NCI-H1694 treated with DMSO at 0.1 percent for 48 hours (cell line): Measurements from ENCODE around the gene OSBPL5.
A peak's percentile ranks its signal among the peaks of the same experiment; 100 is the strongest.
"Not testable (repeated sequence)": the region's sequence is repeated elsewhere in the genome, so short reads cannot be mapped to it uniquely, and the experiment has no call there.

ENCODE experiments used
- DNase-seq: peaks from one replicate; lab custom pipeline; 2025; lab: John Stamatoyannopoulos, UW

OSBPL5 gene

DNA sequence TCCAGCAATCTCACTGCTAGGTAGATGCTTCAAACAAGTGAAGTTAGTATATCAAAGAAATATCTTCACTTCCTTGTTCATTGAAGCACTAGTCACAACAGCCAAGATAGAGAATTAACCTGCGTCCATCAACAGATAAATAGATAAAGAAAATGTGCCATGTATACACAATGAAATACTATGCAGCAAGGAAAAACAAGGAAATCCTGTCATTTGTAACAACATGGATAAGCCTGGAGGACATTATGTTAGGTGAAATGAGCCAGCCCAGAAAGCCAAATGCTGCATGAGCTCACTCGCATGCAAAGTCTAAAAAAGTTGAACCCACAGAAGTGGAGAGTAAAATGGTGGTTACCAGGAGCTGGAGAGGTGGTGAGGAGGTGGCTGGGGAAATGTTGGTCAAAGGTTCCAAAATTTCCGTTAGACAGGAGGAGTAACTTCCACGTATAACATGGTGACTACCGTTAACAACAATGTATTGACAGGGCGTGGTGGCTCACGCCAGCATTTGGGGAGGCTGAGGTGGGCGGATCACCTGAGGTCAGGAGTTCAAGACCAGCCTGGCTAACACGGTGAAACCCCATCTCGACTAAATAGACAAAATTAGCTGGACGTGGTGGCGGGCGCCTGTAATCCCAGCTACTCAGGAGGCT is 84.3 kb downstream of the OSBPL5 start:
- DNase-seq: no peak

- no peak for DNase-seq
These were observed 85.0 kb downstream of the OSBPL5 start for GRCh38 chr11:3080104-3080503.

- no peak for DNase-seq
These were observed 87.2 kb downstream of the OSBPL5 start for GRCh38 chr11:3077846-3078440.

GRCh38 chr11:3077189-3077836 is 87.8 kb downstream of the OSBPL5 start:
- DNase-seq: no peak

- DNase-seq: no peak
These were observed 90.1 kb downstream of the OSBPL5 start for GRCh38 chr11:3074912-3075589.

- no peak for DNase-seq
These were observed 92.1 kb downstream of the OSBPL5 start for GRCh38 chr11:3073029-3073435.

GRCh38 chr11:3069425-3069824 is 95.7 kb downstream of the OSBPL5 start:
- no peak for DNase-seq

- not testable (repeated sequence) for DNase-seq
These were observed 98.8 kb downstream of the OSBPL5 start for GRCh38 chr11:3066308-3066707.

DNA sequence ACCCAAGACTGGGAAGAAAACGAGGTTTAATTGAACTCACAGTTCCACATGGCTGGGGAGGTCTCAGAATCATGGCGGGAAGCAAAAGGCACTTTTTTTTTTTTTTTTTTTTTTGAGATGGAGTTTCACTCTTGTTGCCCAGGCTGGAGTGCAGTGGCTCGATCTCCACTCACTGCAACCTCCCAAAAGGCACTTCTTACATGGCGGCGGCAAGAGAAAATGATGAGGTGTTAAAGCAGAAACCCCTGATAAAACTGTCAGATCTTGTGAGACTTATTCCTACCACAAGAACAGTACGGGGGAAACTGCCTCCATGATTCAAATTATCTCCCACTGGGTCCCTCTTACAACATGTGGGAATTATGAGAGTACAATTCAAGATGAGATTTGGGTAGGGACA is 100.4 kb downstream of the OSBPL5 start:
- DNase-seq: not testable (repeated sequence)

- not testable (repeated sequence) for DNase-seq
These were observed 101.2 kb downstream of the OSBPL5 start for GRCh38 chr11:3063876-3064275.

DNA sequence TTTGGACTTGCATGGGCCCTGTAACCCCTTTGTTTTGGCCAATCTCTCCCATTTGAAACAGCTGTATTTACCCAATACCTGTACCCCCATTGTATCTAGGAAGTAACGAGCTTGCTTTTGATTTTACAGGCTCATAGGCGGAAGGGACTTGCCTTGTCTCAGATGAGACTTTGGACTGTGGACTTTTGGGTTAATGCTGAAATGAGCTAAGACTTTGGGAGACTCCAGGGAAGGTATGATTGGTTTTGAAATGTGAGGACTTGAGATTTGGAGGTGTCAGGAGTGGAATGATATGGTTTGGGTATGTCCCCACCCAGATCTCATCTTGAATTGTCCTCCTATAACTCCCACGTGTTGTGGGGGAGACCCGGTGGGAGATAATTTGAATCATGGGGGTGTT is 101.7 kb downstream of the OSBPL5 start:
- DNase-seq: not testable (repeated sequence)

DNA sequence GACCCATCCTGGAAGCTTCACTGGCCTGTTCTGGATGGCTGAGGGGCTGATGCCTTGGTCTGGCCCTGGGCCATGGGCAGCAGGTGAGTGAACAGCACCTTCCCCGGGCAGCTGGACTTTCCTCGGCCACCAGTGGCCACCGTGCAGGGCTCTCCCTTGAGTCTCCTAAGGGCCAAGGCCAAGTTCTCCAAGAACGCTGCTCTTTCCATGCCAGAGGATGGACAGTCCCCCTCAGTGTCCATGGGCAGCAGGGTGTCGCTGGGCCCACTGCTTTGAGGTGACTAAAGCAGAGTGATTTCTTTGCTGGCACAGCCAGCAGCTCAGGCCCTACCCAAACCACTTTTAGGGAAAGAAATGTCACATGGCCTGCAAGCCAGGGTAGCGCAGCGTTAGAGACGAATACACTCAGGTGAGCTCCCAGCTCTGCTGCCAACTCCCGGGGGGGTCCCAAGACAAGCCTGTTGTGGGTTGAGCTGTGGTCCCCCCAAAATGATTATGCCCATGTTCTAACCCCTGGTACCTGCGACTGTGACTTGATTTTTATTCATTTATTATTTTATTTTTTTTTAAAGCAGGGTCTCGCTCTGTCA is 104.6 kb downstream of the OSBPL5 start:
- no peak for DNase-seq

DNA sequence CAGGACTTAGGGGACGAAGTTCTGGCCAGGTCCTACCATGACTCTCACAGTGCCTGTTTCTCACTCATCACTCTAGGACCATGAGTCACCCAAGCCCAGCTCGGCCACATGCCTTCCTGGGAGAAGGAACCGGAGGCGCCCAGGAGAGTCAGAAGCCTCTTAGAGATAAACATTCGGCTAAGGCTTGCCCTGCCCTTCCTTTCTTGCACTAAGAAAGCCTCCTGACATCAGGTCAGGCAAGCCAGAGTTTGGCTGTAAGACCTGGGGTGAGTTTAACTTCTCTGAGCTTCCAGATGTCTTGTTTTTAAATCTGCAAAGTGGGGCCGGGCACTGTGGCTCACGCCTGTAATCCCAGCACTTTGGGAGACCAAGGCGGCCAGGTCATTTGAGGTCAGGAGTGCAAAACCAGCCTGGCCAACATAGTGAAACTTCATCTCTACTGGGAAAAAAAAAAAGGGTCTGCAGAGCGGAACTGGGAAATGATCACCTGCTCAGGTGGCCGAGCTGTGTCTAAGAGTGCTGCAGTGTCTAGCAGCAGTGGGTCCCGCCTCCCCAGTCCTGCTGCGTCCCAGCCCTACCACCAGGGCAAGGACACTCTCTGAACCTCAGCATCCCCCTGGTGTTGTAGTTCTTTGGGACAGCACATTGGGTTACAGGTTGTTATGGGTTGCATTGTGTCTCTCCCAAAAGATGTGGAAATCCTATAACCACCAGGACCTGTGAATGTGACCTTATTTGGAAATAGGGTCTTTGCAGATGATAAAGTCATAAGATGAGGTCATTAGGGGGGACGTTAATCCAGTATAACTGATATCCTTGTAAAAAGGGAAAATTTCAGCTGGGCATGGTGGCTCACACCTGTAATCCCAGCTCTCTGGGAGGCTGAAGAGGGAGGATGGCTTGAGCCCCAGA is 106.1 kb downstream of the OSBPL5 start:
- DNase-seq: no peak

- DNase-seq: peak; percentile 62
These were observed 107.8 kb downstream of the OSBPL5 start, which contains the start of gene CARS1 for GRCh38 chr11:3057069-3057963. Gene CARS1 (minus strand): TSS chr11:3057423. CDS start chr11:3057367, 56 bp downstream.

DNA sequence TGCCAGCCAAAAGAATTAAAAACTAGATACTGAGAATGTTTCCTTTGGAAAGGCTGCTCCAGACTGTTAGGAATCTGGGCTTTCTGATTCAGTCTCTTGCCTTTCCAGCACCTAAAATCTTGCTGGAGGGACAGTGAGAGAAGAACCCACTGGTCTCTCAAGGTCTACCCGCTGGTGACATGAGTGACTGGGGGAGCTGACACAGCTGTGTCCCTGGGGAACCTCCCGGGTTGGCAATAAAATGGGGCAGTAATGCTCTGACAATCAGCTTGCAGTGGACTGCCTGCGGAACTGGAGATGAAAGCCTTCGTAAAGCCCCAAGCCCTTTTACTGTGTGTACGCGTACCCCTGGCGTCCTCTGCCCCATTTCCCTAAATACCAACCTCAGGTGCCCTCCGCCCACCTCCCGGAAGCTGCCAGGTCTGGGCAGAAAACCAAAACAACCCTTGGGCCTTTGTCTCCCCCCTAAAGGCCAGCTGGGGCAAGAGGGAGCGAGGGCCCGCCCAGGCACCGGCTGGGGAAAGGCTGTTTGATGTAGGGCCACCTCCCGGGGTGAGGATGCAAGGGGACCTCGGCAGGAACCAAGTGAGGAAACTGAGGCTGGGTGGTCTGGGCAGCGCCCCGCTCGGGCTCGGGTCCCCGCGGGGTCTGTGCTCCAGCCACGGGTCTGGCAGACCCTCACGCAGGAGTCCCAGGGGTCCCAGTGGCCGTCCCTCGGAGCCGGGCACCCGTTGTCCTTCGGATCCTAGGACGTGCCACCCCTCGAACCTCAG is 108.6 kb downstream of the OSBPL5 start:
- DNase-seq: no peak

- no peak for DNase-seq
These were observed 109.2 kb downstream of the OSBPL5 start for GRCh38 chr11:3055891-3056290.

- no peak for DNase-seq
These were observed 112.5 kb downstream of the OSBPL5 start for GRCh38 chr11:3052567-3052966.

GRCh38 chr11:3052109-3052479 is 113.0 kb downstream of the OSBPL5 start:
- no peak for DNase-seq
